HL-60 (cell line): ENCODE data around the gene SUCNR1.

Experiments used
- DNase-seq, 2 experiments: peaks; one replicate each; pipeline ENCODE4 v3.0.0-alpha.2; 2010 to 2020; ENCODE audit warnings: low read depth in 1 of 2, low spot score in 1 of 2
- H3K27ac ChIP-seq: fragments of 250-450 bp; sonication (Bioruptor Pico); replicated peaks from 2 replicates; pipeline ENCODE4 v1.5.1; 2020; ENCODE audit warnings: mild to moderate bottlenecking, moderate library complexity
- H3K27me3 ChIP-seq: fragments of 250-450 bp; sonication (Bioruptor Pico); 2 replicates; pipeline ENCODE4 v1.5.1; 2021; ENCODE audit warnings: mild to moderate bottlenecking, moderate library complexity; ENCODE audit not compliant: insufficient read depth, poor library complexity, severe bottlenecking
- H3K4me3 ChIP-seq: replicated peaks from 2 replicates; pipeline ENCODE4 v1.5.1; 2011; ENCODE audit warnings: mild to moderate bottlenecking, control low read depth, low read length; ENCODE audit not compliant: insufficient read depth
- CTCF ChIP-seq: IDR thresholded peaks from one replicate; pipeline ENCODE4 v1.5.1; 2011; ENCODE audit warnings: low read length, control low read depth, inconsistent platforms; ENCODE audit not compliant: insufficient read depth
- GABPA ChIP-seq: IDR thresholded peaks from 2 replicates; pipeline ENCODE4 v1.6.1; 2012; ENCODE audit warnings: low read depth
- POLR2AphosphoS5 ChIP-seq: IDR thresholded peaks from 2 replicates; pipeline ENCODE4 v1.6.1; 2012; ENCODE audit warnings: low read depth
- REST ChIP-seq: IDR thresholded peaks from 2 replicates; pipeline ENCODE4 v1.6.1; 2012; ENCODE audit warnings: low read depth; ENCODE audit not compliant: insufficient replicate concordance
- SPI1 ChIP-seq: IDR thresholded peaks from 2 replicates; pipeline ENCODE4 v1.6.1; 2012; ENCODE audit warnings: low read depth, mild to moderate bottlenecking, borderline replicate concordance

Gene SUCNR1

GRCh38 chr3:151912028-151912427 lies 38.6 kb downstream of the SUCNR1 start:
- H3K27me3 ChIP-seq = no peaks in the 10 kb centered on the region
- H3K4me3 ChIP-seq = no peak overlapping the region
- DNase-seq = no peak
- TF ChIP-seq REST = no peak
- TF ChIP-seq SPI1 = no peak
- no peak for TF ChIP-seq POLR2AphosphoS5
- TF ChIP-seq GABPA = no peak
- TF ChIP-seq CTCF = no peak
- H3K27ac ChIP-seq = no peak overlapping the region

- Histone ChIP-seq H3K27ac (no peak overlapping the region), H3K27me3 (no peaks in the 10 kb centered on the region), H3K4me3 (no peak overlapping the region)
- no peak for DNase-seq
- TF ChIP-seq REST (no peak), GABPA (no peak), SPI1 (no peak), POLR2AphosphoS5 (no peak), CTCF (no peak)
Measured at GRCh38 chr3:151916781-151917180, 43.3 kb downstream of the SUCNR1 start.

GRCh38 chr3:151918253-151919029 lies 45.0 kb downstream of the SUCNR1 start:
- TF ChIP-seq REST = no peak
- no peak for TF ChIP-seq SPI1
- peak; percentile 42 for TF ChIP-seq CTCF
- H3K27ac ChIP-seq = peak overlapping the region; percentile 36; the same call in 1 of the 2 replicates
- H3K27me3 ChIP-seq = no peaks in the 10 kb centered on the region
- H3K4me3 ChIP-seq = no peak overlapping the region
- peak; percentile 27 to 31 for DNase-seq
